Muscle of back (tissue), 11 donors: ENCODE measurements around the gene NR2F1. TPM values are rescaled to one million over a fixed set of nuclear protein-coding genes. Genes with fewer than 3 reads are reported as not detected.

Experiments
- DNase-seq, 3 donors: peaks; one replicate each; pipeline versions ENCODE4 v3.0.0 to v3.0.0-alpha.2; 2013
- polyA plus RNA-seq, 10 donors: library from polyadenylated mRNA; unstranded; fragments of 120-200 nt; gene quantifications; one replicate each; pipeline ENCODE4 v1.2.1, GENCODE V29; 2013; ENCODE audit not compliant: insufficient read length in 10 of 10

NR2F1 gene
- polyA plus RNA-seq, 10 donors: 2.5 to 12.2 (median 7.1) TPM

GRCh38 chr5:93576994-93577853 is 5.8 kb upstream of the NR2F1 start:
- DNase-seq: peak in 1 of 3 donors; percentile 6

DNA sequence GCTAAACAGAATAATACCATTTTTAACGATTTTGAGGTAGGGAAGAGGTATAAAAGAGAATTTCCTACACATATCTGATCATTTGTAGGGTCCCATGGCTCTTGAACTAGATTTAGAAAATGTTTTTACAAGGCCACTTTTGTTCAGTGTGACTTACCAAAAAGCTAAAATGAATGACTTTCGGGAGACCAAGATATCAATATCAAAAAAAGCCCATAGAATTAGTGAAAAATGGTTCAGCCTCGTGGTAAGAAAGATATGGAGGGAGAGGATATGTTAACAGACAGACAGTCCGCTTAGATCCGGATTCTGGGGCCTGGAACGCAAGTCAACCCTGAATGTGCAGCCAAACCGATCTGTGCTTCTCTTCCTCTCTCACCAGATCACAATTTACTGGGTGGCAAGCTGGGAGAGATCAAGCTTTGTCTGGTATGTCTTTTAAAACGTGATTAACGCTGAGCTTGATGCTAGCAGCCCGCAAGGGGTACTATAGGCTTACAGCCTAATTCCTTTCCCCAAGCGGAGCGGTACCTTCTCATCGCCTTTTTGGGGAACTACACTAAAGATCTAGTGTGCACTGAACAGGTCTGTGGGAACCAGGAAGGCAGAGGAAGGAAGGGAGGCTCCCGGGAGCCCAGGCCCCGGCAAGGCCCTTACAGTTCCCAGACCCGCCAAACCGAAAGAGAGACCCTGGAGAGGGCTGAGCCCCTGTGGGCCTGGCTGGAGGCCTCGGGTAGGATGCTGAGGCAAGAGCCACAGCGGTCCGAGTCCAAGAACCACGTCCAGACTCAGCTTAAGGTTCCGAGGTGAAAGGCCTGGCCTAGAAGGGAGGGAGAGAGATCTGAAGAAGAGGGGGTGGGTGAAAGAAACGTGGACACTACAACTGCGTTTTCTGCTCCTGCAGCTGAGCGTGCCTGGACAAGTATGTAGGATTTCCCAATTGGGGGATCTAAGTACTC is 4.9 kb upstream of the NR2F1 start:
- DNase-seq: peak in 1 of 3 donors; percentile 36

DNA sequence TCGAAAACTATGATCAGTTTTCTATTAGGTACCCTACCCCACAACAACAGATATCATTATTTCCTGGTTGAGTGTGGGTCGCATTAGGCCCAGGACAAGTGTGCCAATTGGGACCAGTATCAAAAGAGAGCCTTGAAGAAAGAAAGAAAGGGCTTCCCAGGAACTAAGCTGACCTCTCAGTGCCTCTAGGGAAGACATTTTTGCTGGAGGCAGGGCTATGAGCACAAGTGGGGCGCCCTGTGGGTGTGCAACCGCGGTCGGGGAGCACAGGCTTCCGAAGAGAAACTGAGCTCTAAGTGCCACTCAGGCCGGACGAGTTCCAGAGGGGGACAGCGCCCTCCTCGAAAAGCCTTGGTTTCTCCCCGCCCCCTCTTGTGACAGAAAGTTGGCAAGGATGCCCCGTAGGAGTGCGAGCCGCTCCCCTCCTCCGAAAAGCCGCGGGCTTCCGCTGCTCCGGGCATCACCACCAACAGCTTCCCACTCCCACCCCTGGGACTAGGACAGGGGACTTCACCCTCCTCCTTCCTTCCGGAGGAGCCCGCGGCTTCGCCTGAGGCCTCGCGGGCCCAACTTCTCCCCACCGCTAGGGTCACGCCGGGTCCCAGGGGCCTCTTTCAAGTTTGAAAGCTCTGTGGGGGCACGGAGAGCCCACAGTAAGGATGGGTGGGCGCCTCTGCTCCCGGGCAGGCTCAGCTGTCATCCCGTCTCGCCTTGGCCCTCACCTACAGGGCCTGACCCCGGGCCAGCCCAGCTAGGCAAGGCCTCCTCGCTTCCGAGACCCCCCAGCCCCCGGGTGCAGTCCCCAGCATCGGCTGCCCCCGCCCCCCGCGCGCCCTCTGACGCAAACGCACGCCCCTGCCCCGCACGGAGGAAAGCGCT is 4.0 kb upstream of the NR2F1 start:
- peak in 1 of 3 donors; percentile 64 for DNase-seq

GRCh38 chr5:93579692-93580062 is 3.3 kb upstream of the NR2F1 start:
- DNase-seq: no peak

DNA sequence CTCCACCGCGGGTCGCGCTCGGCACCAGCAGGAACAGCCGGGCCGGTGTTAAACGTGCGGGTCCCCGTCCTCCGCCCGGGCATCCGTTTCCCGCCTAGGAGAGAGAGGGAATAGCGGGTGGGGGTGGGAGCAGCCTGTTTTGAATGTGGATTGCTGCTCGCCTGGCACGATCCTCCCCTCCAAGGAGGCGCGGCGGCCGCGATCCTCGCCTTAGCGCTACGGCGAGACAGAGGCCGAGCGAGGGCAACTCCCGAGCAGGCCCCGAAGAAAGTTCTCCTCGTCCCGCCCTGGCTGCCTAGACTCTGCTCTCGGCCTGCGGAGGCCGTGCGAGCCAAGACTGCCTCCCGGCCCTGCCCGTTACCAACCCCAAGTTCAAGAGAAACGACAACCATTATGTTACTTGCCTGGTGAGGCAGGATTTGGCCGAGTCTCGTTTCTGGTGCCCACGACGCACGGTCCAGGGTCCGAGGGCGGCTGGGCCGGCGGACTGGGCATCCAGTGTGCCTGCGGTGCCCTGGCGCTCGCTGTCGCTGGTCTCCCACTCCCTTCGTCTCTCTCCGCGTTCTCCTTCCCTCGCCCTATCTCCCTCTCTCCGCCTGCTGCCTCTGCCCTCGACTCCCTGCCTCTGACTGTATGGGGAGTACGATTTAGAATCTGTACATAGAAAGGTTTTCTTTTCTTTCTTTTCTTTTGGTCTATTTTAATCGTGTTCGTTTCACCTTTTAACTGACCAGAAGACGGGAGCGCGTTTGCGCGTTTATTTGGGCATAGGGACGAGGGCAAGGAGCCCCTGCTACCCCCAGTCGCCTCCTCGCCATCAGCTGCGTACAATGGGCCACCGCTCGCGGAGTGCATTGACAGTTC is 2.7 kb upstream of the NR2F1 start:
- DNase-seq: peak in 1 of 3 donors; percentile 84

DNA sequence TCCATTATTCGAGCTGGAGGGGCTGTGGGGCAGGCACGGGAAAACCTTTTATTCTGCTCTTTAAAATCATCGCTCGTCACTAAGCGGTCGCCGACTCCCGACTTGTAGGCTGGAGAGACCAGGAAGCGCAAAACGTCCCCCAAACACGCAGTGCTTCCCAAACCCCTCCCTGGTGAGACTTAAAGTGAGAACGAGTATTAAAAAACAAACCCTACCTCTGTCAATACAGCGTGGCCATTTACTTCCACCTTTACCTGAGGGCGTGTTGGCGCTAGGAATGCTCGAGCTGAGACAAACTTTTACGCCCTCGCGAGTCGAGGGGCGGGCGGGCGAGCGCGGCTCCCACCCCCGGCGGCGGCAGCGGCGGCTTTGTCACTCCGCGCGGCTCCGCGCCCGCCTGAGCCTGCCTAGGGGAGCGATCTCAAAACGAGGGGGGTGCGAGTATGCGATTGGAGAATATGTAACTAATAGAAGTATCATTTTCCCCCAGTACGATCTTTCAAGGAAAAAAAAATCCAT is 2.0 kb upstream of the NR2F1 start, which contains the start of gene NR2F1-AS1:
Gene NR2F1-AS1 (minus strand): TSS at position 293 of the 519 bp plus-strand sequence.
- DNase-seq: peak; percentile 38 to 88 (median 63)

DNA sequence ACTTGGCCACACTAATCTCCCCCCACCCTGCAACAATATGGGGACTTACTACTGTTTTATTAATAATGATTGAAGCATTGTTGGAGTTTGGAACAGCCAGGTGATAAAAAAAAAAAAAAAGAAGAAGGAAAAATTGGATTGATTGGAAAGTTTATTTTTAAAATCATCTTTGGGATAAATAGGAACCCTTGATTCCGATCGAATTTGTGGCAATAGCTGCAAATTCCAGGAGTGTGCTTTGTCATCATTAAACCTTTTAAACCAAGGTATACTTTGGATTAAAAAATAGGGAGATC is 907 bp upstream of the NR2F1 start:
- no peak for DNase-seq

- peak in 1 of 3 donors; percentile 64 for DNase-seq
These were observed 381 bp downstream of the NR2F1 start for GRCh38 chr5:93583439-93583767.

DNA sequence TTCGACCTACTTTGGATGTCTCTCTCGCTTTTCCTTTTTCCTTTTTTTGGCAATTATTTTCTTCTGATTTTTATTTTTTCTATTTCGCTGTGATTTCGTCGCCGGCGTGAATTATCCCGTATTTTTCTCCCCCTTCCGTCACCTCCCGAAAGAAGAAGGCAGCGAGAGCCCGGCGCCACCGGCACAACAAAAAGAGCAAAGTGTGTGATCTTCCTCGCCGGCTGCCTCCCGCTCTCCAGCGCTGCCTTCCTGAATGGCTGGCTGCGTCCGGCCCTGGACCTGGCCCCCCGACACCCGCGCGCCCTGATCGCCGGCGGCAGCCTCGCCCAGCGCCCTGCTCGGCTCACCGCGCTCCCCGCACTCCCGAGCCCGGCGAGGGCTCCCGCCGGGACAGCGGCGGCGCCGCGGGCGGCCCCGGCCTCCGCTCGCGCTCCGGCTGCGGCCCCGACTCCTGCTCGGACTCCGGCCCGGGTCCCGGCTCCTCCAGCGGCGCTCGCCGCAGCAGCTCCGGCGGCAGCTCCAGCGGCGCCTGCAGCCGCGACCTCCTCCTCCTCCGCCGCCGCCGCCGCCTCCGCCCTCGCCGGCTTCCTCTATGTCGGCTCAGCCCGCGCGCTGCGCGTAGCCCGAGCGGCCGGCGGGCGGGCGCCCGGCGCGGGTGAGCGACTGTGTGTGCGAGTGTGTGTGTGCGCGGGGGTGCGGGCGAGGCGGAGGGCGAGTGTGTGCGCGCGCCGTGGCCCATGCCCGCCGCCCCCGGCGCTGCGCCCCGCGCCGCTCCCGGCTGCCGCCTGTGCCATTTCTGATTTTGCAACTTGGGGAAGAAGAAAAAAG is 960 bp downstream of the NR2F1 start:
- peak; percentile 41 to 74 (median 55) for DNase-seq

- no peak for DNase-seq
These were observed 1.6 kb downstream of the NR2F1 start for GRCh38 chr5:93584596-93585040.

- peak in 2 of 3 donors; percentile 52 to 80 for DNase-seq
These were observed 2.2 kb downstream of the NR2F1 start for GRCh38 chr5:93585041-93585766.

DNA sequence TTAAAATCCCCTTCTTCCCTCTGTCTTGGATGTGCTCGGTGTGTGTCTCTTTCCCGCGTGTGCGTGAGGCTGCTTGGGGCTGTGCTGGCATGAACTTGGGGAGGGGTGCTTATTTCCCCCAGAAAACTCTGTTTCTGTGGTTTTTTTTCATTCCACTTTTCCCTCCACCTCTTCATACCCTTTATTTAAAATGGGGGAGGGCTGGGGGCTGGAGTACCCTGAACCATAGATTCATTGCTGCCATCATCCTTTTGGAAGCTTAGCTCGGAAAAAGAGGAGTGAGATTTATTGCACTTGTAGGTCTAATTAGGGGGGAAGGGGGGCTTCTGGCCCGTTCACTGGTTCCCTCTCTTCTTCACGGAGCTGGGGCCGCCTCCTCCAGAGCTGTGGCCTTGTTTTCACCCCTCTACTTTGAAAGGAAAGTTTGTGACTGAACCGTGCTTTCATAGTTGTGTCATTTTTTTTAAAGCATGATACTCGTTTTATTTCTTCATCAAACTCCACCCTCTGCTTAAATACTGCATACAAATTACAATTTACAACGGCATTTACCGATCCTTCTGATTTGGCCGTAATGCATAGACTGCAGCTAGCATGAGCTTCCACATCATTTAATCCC is 2.9 kb downstream of the NR2F1 start:
- peak in 1 of 3 donors; percentile 67 for DNase-seq

GRCh38 chr5:93586736-93587596 is 3.9 kb downstream of the NR2F1 start:
- peak in 1 of 3 donors; percentile 42 for DNase-seq

DNA sequence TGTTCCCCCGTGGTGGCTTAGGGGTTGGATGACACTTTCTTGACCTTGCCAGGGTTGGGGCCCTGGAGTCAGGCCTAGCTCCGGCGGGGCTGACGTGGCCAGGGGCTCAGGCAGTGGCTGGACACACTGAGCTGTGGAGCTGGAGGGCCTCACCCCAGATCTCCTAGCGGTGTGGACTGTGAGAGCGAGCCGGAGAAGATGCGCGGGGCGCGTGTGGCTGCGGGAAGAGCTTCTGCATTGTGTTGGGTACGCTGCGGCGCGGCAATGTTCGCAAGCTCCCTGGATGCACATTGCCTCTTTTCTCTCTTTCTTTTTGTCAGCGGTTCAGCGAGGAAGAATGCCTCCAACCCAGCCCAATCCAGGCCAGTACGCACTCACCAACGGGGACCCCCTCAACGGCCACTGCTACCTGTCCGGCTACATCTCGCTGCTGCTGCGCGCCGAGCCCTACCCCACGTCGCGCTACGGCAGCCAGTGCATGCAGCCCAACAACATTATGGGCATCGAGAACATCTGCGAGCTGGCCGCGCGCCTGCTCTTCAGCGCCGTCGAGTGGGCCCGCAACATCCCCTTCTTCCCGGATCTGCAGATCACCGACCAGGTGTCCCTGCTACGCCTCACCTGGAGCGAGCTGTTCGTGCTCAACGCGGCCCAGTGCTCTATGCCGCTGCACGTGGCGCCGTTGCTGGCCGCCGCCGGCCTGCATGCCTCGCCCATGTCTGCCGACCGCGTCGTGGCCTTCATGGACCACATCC is 4.8 kb downstream of the NR2F1 start:
- peak in 1 of 3 donors; percentile 60 for DNase-seq

DNA sequence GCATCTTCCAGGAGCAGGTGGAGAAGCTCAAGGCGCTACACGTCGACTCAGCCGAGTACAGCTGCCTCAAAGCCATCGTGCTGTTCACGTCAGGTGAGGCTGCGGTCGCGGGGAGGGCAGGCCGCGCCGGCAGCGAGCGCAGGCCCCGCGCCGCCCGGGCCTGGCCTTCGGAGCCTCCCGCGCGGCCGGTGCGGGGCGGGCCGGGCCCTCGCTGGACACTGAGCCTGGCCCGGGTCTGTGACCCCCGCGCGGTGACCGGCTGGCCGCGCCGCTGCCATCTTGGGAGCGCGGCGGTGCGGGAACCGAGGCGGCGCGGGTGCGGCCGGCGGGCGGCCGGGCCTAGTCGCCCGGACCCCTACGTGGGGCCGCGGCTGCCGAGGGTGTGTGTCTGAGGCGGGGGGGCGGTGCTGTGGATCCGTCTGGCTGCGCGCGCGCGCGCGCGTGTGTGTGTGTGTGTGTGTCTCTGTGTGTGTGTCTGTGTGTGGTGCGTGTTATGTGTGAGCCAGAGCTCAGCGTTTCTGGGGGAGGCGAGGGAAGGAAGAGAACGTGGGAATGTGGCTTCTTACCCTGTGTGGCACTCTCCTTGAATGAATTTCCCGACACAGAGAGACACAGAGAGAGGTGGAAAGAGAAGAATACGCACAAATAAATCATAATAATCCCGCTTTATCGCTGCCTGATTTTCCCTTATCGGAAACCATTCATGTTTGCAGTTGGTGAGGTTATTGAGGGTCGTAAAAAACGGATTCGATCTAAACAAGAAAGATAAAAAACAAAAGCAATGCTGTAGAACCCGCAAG is 5.5 kb downstream of the NR2F1 start:
- DNase-seq: peak in 1 of 3 donors; percentile 37
